ACC112 (cell line): ENCODE results near the gene TEPSIN.

Experiments used
- H2AFZ ChIP-seq: fragments of 200-600 bp; sonication (generic); one replicate; pipeline ENCODE4 v1.6.0; 2017; ENCODE audit warnings: antibody characterized with exemption, low read length; ENCODE audit not compliant: unreplicated experiment
- H3K27ac ChIP-seq: fragments of 200-600 bp; sonication (generic); 2 replicates; pipeline ENCODE4 v1.5.1; 2014; ENCODE audit warnings: low read depth, mild to moderate bottlenecking, antibody characterized with exemption, low read length, moderate library complexity
- H3K27me3 ChIP-seq: fragments of 200-600 bp; sonication (generic); 2 replicates; pipeline ENCODE4 v1.6.1; 2014; ENCODE audit warnings: mild to moderate bottlenecking, antibody characterized with exemption, low read length, moderate library complexity, mixed read lengths; ENCODE audit not compliant: insufficient read depth
- H3K36me3 ChIP-seq: fragments of 200-600 bp; sonication (generic); 2 replicates; pipeline ENCODE4 v1.6.1; 2016; ENCODE audit warnings: mild to moderate bottlenecking, antibody characterized with exemption, low read length, moderate library complexity, mixed read lengths; ENCODE audit not compliant: insufficient read depth
- H3K4me1 ChIP-seq: fragments of 200-600 bp; sonication (generic); one replicate; pipeline ENCODE4 v1.6.1; 2016; ENCODE audit warnings: low read length, mixed read lengths; ENCODE audit not compliant: insufficient read depth, unreplicated experiment, control insufficient read depth
- H3K4me3 ChIP-seq: fragments of 200-600 bp; sonication (generic); 2 replicates; pipeline ENCODE4 v1.5.1; 2014; ENCODE audit warnings: mild to moderate bottlenecking, low read depth, low read length
- H3K79me2 ChIP-seq: fragments of 200-600 bp; sonication (generic); one replicate; pipeline ENCODE4 v1.6.0; 2016; ENCODE audit warnings: low read length; ENCODE audit not compliant: control insufficient read depth, unreplicated experiment, insufficient read depth

TEPSIN gene

GRCh38 chr17:81279278-81280275, 40.7 kb upstream of the TEPSIN start:
- H3K27ac ChIP-seq, result no peak overlapping the region
- H3K79me2 ChIP-seq, result peaks cover 5% of the 10 kb centered on the region
- peaks cover 9% of the 10 kb centered on the region; the same call in 1 of the 2 replicates for H3K36me3 ChIP-seq
- H3K4me3 ChIP-seq, result no peak overlapping the region
- no peaks in the 10 kb centered on the region for H3K27me3 ChIP-seq
- H2AFZ ChIP-seq, result no peak overlapping the region
- H3K4me1 ChIP-seq, result peaks cover 6% of the 10 kb centered on the region

GRCh38 chr17:81278831-81279230, 40.0 kb upstream of the TEPSIN start:
- peaks cover 16% of the 10 kb centered on the region; the same call in 1 of the 2 replicates for H3K36me3 ChIP-seq
- H3K27me3 ChIP-seq, result no peaks in the 10 kb centered on the region

GRCh38 chr17:81277946-81278693, 39.3 kb upstream of the TEPSIN start:
- H3K27ac ChIP-seq, result peak overlapping the region; percentile 44
- peak overlapping the region; percentile 64 for H3K4me3 ChIP-seq
- no peaks in the 10 kb centered on the region for H3K27me3 ChIP-seq
- peaks cover 16% of the 10 kb centered on the region; the same call in 1 of the 2 replicates for H3K36me3 ChIP-seq
- no peaks in the 10 kb centered on the region for H3K79me2 ChIP-seq
- peaks cover 6% of the 10 kb centered on the region for H3K4me1 ChIP-seq
- H2AFZ ChIP-seq, result no peak overlapping the region

More at GRCh38 chr17:81278831-81279230, 40.0 kb upstream of the TEPSIN start:
- H3K27ac ChIP-seq, result peak overlapping the region; percentile 44; the same call in 1 of the 2 replicates
- peaks cover 6% of the 10 kb centered on the region for H3K4me1 ChIP-seq
- no peak overlapping the region for H2AFZ ChIP-seq
- no peak overlapping the region for H3K4me3 ChIP-seq
- no peaks in the 10 kb centered on the region for H3K79me2 ChIP-seq

GRCh38 chr17:81277421-81277820, 38.6 kb upstream of the TEPSIN start:
- H2AFZ ChIP-seq, result no peak overlapping the region
- no peaks in the 10 kb centered on the region for H3K27me3 ChIP-seq
- H3K4me1 ChIP-seq, result peaks cover 6% of the 10 kb centered on the region
- no peaks in the 10 kb centered on the region for H3K79me2 ChIP-seq
- peak overlapping the region; percentile 64 for H3K4me3 ChIP-seq
- peaks cover 16% of the 10 kb centered on the region; the same call in 1 of the 2 replicates for H3K36me3 ChIP-seq
- peak overlapping the region; percentile 44; the same call in 1 of the 2 replicates for H3K27ac ChIP-seq

- H3K4me1 ChIP-seq, result peaks cover 6% of the 10 kb centered on the region
- no peaks in the 10 kb centered on the region for H3K79me2 ChIP-seq
- no peak overlapping the region; the same call in 1 of the 2 replicates for H3K4me3 ChIP-seq
- H3K27ac ChIP-seq, result no peak overlapping the region
- H3K36me3 ChIP-seq, result peaks cover 16% of the 10 kb centered on the region; the same call in 1 of the 2 replicates
- no peak overlapping the region for H2AFZ ChIP-seq
- no peaks in the 10 kb centered on the region for H3K27me3 ChIP-seq
Observed at GRCh38 chr17:81276781-81277180, 37.9 kb upstream of the TEPSIN start.

GRCh38 chr17:81274471-81274855, 35.6 kb upstream of the TEPSIN start:
- no peak overlapping the region for H3K27ac ChIP-seq
- peaks cover 16% of the 10 kb centered on the region; the same call in 1 of the 2 replicates for H3K36me3 ChIP-seq
- no peaks in the 10 kb centered on the region for H3K79me2 ChIP-seq
- peaks cover 6% of the 10 kb centered on the region for H3K4me1 ChIP-seq
- H3K27me3 ChIP-seq, result no peaks in the 10 kb centered on the region
- no peak overlapping the region for H2AFZ ChIP-seq
- H3K4me3 ChIP-seq, result no peak overlapping the region

- H3K27ac ChIP-seq, result no peak overlapping the region
- no peak overlapping the region for H2AFZ ChIP-seq
- H3K36me3 ChIP-seq, result peaks cover 21% of the 10 kb centered on the region
- H3K79me2 ChIP-seq, result no peaks in the 10 kb centered on the region
- no peak overlapping the region for H3K4me3 ChIP-seq
- peaks cover 6% of the 10 kb centered on the region for H3K4me1 ChIP-seq
- H3K27me3 ChIP-seq, result no peaks in the 10 kb centered on the region
Observed at GRCh38 chr17:81273698-81274470, 35.0 kb upstream of the TEPSIN start.

GRCh38 chr17:81272616-81273015, 33.8 kb upstream of the TEPSIN start:
- H3K27ac ChIP-seq, result no peak overlapping the region
- H3K27me3 ChIP-seq, result no peaks in the 10 kb centered on the region
- no peaks in the 10 kb centered on the region for H3K79me2 ChIP-seq
- H3K36me3 ChIP-seq, result peaks cover 27% of the 10 kb centered on the region
- no peak overlapping the region for H3K4me3 ChIP-seq
- H2AFZ ChIP-seq, result no peak overlapping the region
- no peaks in the 10 kb centered on the region for H3K4me1 ChIP-seq

GRCh38 chr17:81271226-81271625, 32.4 kb upstream of the TEPSIN start:
- H3K4me1 ChIP-seq, result no peaks in the 10 kb centered on the region

GRCh38 chr17:81270279-81270678, 31.4 kb upstream of the TEPSIN start:
- Histone ChIP-seq H3K36me3 (peaks cover 23% of the 10 kb centered on the region), H3K27me3 (no peaks in the 10 kb centered on the region), H3K4me3 (no peak overlapping the region), H3K79me2 (no peaks in the 10 kb centered on the region), H3K4me1 (no peaks in the 10 kb centered on the region), H2AFZ (no peak overlapping the region), H3K27ac (no peak overlapping the region)

More at GRCh38 chr17:81271226-81271625, 32.4 kb upstream of the TEPSIN start:
- H3K4me3 ChIP-seq, result no peak overlapping the region
- H3K36me3 ChIP-seq, result peaks cover 27% of the 10 kb centered on the region
- H2AFZ ChIP-seq, result no peak overlapping the region
- no peak overlapping the region for H3K27ac ChIP-seq
- H3K27me3 ChIP-seq, result no peaks in the 10 kb centered on the region
- H3K79me2 ChIP-seq, result no peaks in the 10 kb centered on the region
